Measurements from ENCODE around the gene MGAT4A. TPM values are rescaled to one million over a fixed set of nuclear protein-coding genes. Genes with fewer than 3 reads are reported as not detected.
"Not testable (repeated sequence)": the region's sequence is repeated elsewhere in the genome, so short reads cannot be mapped to it uniquely, and the experiment has no call there.

MGAT4A gene
- total RNA-seq, 2 donors from 2014 or later: 34.2 to 36.2 TPM

- DNase-seq (ENCODE audit: low spot score): no peak
- intact Hi-C loops (cut with DNase I): loop anchor here (5.0 to 10.0 kb wide), 2 partner anchors 88 to 489 kb away; no protein-coding TSS in a partner anchor
These were observed 5.5 kb upstream of the MGAT4A start for GRCh38 chr2:98736464-98736889.

DNA sequence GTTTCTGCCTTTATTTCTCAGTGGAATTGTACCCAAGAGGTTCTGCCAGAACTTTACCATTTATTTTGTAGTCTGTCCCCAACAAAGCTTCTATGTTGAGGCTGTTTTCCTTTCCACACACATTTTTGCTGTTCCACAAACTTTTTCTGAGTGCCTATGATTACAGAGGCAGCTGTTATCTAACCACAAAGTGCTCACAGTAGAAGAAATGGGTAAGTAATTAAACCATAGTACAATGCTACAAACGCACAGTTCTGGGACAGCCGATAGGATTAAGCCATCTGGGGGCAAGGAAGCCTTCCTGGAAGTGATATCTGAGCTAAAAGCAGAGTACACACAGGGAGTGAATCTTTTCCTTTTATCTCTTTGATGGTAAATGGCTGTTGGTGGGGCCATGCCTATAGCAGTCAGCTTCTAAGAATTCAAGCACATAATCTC, 3.9 kb upstream of the MGAT4A start:
- intact Hi-C loops (cut with DNase I): loop anchor here (5.0 to 10.0 kb wide), 2 partner anchors 90 to 488 kb away; no protein-coding TSS in a partner anchor
- no peak for DNase-seq (ENCODE audit: low spot score)

DNA sequence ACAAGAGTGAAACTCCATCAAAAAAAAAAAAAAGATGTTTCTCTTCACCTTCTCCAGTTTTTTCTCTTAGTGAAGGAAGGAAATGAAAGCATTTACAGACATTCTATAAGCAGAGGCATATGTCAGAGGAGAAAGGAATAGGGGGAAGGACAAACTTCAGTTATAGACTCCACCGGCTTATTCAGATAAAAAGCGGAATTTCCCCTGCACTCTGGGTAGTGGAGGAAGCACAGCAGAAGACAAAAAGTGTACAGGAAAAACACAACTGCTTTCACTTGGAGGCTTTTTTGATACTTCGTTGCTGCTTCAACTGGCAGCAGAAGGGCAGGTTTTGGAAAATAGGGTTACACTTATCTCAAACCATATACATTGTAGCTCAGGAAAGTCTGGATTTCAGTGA, 3.2 kb upstream of the MGAT4A start:
- DNase-seq (ENCODE audit: low spot score): no peak
- intact Hi-C loops (cut with DNase I): loop anchor here in 1 of 2 donors (10.0 kb wide), 1 partner anchor 91 kb away; no protein-coding TSS in a partner anchor

DNA sequence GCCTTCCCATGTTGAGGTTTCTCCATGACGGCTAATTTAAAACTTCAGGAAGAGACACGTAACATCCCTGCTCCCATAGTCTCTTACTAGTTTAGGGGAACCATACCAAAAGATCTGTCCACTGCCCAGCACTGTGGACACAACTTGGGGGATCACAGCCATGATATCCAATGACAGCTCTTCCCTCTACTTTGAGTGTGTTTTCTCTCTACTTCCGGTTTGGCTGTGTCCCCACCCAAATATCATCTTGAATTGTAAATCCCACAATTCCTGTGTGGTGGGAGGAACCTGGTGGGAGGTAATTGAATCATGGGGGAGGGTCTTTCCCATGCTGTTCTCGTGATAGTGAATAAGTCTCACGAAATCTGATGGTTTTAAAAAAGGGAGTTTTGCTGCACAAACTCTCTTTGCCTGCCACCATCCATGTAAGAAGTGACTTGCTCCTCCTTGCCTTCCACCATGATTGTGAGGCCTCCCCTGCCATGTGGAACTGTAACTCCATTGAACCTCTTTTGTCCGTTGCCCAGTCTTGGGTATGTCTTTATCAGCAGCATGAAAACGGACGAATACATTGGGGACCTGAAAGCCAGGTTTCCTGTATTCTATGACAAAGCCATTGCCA, 1.6 kb upstream of the MGAT4A start:
- intact Hi-C loops (cut with DNase I): loop anchor here in 1 of 2 donors (10.0 kb wide), 1 partner anchor 92 kb away; no protein-coding TSS in a partner anchor
- DNase-seq (ENCODE audit: low spot score): no peak

- intact Hi-C loops (cut with DNase I): loop anchor here in 1 of 2 donors (10.0 kb wide), 1 partner anchor 93 kb away; no protein-coding TSS in a partner anchor
These were observed 990 bp upstream of the MGAT4A start for GRCh38 chr2:98731894-98732349.

GRCh38 chr2:98730707-98731040, 258 bp downstream of the MGAT4A start:
- intact Hi-C loops (cut with DNase I): loop anchor here in 1 of 2 donors (10.0 kb wide), 1 partner anchor 94 kb away; no protein-coding TSS in a partner anchor
- DNase-seq (ENCODE audit: low spot score): peak; percentile 89

More at GRCh38 chr2:98731894-98732349, 990 bp upstream of the MGAT4A start:
- DNase-seq (ENCODE audit: low spot score): no peak

GRCh38 chr2:98730053-98730706, 752 bp downstream of the MGAT4A start:
- peak; percentile 83 for DNase-seq (ENCODE audit: low spot score)
- intact Hi-C loops (cut with DNase I): loop anchor here in 1 of 2 donors (10.0 kb wide), 1 partner anchor 95 kb away; no protein-coding TSS in a partner anchor

GRCh38 chr2:98729652-98730051, 1.3 kb downstream of the MGAT4A start:
- DNase-seq (ENCODE audit: low spot score): no peak
- intact Hi-C loops (cut with DNase I): loop anchor here in 1 of 2 donors (10.0 kb wide), 1 partner anchor 95 kb away; no protein-coding TSS in a partner anchor

DNA sequence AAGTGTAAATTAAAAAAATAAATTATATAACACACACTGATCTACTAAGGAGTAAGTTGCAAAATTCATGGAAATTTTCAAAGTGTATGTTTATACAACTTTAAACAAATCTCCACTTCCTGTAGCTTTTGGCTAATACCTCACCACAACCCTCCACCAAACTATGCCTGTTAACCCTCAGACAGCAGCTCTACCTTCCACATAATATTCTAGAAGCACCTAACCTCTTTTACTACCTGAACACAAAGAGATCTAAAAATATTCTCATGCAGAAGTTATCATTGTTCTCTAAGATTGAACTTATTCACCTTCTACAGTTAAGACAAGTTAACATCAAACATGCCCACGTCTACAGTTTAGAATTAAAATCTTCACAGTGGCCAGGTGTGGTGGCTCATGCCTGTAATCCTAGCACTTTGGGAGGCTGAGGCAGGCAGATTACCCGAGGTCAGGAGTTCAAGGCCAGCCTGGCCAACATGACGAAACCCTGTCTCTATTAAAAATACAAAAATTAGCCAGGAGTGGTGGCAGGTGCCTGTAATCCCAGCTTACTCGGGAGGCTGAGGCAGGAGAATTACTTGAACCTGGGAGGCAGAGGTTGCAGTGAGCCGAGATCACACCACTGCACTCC, 2.7 kb downstream of the MGAT4A start:
- DNase-seq (ENCODE audit: low spot score); intact Hi-C loops (cut with DNase I): not testable (repeated sequence)

- DNase-seq (ENCODE audit: low spot score): no peak
- intact Hi-C loops (cut with DNase I): no loop called here
These were observed 3.4 kb downstream of the MGAT4A start for GRCh38 chr2:98727369-98728087.

GRCh38 chr2:98726735-98727368, 4.1 kb downstream of the MGAT4A start:
- DNase-seq (ENCODE audit: low spot score): no peak
- intact Hi-C loops (cut with DNase I): no loop called here

GRCh38 chr2:98726205-98726604, 4.7 kb downstream of the MGAT4A start:
- intact Hi-C loops (cut with DNase I): no loop called here
- no peak for DNase-seq (ENCODE audit: low spot score)

DNA sequence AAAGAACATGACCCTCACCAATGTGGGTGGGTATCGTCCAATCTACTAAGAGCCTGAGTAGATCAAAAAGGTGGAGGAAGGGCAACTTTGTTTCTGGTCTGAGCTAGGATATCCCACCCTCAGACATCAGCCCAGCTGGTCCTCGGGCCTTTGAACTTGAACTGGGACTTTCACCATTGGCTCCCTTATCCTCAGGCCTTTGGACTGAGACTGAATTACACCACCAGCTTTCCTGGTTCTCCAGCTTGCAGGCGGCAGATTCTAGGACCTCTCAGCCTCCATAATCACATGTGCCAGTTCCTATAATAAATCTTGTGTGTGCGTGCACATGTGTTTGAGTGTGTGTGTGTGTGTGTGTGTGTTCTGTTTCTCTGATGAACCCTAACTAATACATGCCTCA, 10.6 kb downstream of the MGAT4A start:
- intact Hi-C loops (cut with DNase I): no loop called here
- no peak for DNase-seq (ENCODE audit: low spot score)

DNA sequence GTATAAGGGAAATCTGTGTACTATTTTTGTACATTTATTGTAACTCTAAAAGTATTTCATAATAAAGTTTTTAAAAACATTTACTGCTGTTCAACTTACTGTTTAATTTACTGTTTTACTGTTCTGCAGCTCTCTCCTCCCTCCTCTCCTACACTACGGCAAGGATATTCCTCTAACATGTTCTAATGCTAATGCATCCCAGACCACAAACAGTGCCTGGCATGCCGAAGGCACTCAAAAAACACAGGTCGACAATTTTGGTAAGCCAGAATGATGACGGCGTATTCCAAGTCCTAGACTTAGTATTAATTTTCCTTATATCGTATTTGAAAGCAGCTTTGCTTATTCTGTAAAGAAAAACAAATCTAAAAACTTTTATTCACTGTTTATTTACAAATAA, 13.3 kb downstream of the MGAT4A start:
- no peak for DNase-seq (ENCODE audit: low spot score)
- intact Hi-C loops (cut with DNase I): no loop called here

GRCh38 chr2:98716786-98717185, 14.1 kb downstream of the MGAT4A start:
- intact Hi-C loops (cut with DNase I): no loop called here

GRCh38 chr2:98715812-98716451, 15.0 kb downstream of the MGAT4A start:
- no peak for DNase-seq (ENCODE audit: low spot score)
- intact Hi-C loops (cut with DNase I): no loop called here

More at GRCh38 chr2:98716786-98717185, 14.1 kb downstream of the MGAT4A start:
- no peak for DNase-seq (ENCODE audit: low spot score)

- no peak for DNase-seq (ENCODE audit: low spot score)
- intact Hi-C loops (cut with DNase I): no loop called here
These were observed 17.5 kb downstream of the MGAT4A start for GRCh38 chr2:98713332-98714015.

DNA sequence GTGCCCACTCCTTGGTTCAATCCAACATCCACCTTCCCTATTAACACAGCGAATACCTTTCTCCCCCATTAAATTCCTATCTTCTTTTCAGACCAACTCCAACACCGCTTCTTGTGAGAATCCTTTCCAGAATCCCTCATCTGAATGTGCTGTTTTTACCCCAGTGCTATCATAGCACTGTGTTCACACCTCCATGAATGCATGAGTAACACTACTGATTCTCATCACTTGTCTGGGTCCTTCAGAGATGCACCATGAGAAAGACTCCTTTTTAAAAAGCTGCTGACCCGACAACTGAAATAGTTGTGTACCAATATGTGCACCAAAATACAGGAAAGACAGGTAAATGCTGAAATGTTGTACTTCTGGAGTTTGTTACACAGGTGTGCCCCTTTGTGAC, 18.8 kb downstream of the MGAT4A start:
- DNase-seq (ENCODE audit: low spot score): no peak
- intact Hi-C loops (cut with DNase I): no loop called here

All from posterior vena cava (tissue), 2 donors.